GM19468 (cell line): ENCODE measurements around the gene ATAT1.

Experiments used
- ATAC-seq: cut with Tn5 transposase; IDR thresholded peaks from one replicate; pipeline ENCODE4 v1.9.1; 2021; ENCODE audit warnings: mild to moderate bottlenecking, moderate library complexity, moderate number of reproducible peaks; ENCODE audit not compliant: unreplicated experiment; ENCODE audit errors: extremely low read depth

The ATAT1 gene

DNA sequence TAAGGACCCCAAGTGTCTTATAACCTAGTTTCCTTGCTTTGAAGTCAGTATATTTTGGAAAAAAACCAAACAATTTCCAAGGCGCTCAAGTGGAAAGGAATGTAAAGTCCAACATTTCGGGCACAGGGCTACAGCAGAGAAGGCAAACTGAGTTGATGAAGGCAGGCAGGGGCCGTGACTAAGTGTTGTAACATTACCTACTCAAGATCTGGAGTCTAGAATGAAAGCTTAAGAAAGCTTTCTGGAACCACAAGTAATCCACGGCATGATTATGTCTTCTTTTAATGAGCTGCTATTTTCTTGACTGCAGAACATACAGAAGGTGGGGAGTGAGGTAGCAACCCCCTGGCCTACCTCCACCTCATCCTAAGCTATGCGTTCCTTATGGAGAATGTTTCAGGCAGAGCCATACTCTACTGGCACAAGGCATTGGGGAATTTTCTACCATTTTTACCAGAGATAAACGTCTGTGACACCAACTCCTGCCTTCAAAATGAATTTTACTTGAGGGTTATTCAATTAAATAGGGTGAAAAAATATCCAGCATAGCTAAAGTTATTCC lies 13.9 kb upstream of the ATAT1 start:
- no peak for ATAC-seq

DNA sequence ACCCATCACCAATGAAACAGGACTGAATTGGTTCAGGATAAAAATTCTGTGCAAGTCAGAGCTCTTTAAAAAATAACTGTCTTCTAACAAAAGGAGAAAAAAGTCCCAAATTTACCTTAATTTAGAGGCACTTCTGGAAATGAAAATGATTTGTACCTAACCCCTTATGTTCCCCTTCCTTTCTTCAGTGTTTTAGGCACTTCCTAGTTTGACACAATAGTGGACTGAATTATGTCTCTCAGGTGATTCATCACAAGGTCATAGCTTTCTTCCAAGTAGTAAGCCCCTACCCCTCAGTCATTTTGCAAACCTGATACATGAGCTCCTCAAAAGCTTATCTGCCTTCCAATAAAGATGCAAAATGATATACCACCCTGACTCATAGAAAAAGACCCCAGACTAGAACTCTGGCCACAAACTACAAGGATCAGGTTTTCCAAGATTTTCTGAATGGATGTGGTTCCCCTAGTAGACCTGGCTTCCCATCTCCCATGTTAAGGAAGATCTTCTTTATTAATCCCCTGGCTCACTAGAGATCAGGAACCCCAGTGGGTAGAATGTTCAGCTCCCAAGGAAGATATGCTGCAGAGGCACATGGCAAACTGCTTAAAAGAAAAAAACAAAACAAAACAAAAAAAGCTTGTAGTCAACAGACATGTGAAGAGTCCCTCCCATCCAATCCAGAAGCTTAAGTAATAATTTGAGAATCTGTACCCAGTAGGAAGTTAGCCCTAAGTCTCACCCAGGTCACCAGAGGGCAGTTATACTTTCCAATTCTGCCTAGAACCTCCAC lies 13.2 kb upstream of the ATAT1 start:
- ATAC-seq = no peak

DNA sequence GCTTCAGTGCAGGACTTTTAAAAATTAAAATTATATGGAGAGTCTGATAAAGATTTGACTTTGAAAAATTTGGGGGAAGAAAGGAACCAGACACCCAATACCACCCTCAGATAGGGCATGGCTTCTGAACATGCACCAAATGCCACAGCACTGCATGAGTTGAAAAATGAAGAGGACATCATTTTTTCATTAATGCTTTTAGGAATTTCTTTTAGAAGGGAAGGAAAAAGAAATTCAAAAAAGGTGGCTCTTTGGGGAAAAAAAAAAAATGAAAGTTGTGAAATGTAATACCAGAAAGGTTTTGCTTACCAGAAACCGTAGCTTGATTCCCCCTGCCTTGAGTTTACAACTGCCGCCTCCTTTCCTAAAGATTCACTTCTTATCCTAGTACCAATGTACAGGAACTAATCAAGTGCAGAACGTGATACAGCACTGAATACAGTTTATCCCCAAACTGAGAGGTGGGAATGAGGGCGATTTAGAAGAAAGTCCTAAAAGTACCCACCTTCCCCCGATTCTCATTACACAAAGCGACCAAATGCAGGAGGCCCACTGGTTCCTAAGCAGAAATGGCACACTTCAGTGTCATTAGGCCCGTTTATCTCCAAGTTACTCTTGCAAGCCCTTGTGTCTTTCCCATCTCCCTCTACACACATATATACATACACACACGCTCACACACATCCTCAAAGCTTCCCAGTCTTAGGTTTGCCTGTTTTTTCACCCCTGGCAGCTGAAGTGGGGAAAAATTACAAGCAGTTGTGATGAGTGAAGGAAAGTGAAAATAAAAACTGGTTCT lies 12.4 kb upstream of the ATAT1 start:
- no peak for ATAC-seq

DNA sequence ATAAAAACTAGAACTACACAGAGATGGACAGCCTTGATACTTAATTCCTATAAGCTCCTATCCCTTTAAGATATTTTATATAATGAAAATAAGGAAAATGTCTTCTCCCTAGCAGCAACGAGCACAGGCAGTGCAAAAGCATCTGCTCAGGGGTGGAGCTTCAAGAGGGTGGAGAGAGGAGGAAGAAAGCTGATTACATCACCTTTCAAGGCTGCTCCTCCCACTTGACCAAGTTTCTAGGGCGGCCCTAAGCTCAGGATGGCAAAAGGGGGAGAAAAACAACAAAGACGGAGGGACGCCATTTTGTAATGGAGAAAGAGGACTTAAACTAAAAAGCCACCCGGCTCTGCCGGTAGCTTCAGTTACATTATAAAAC lies 11.8 kb upstream of the ATAT1 start:
- ATAC-seq = no peak

DNA sequence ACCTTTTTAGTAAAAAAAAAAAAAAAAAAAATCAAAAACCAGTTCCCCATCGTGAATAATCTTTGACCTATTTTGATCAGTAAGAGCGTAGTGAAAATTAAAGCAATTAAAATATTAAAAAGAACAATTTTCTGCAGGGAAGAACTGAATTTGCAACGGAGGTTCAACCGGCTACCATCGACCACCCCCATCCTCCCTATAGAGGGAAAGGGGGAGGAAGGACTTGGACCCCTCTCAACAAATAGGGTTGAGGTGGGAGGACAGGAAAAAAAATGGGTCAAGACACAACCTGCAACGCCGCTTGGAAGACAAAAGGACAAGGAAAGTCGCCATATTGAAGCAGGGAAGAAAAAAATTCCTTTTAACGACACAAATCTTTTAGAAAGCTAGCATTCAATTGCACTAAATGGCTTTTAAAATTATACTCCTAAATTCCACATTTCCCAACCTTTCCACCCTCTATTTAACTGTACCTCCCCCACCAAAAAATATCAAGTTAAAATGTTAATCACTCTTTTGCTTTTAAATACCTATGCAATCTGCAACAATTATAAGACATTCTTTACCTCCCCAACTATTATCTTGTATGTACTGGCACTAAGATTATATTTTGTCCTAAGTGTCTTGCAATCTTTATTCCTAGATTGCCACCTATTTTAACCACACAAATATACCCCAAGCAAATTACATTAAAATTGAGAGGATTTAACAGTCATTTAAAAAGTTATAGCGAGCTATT lies 11.3 kb upstream of the ATAT1 start:
- ATAC-seq = no peak

DNA sequence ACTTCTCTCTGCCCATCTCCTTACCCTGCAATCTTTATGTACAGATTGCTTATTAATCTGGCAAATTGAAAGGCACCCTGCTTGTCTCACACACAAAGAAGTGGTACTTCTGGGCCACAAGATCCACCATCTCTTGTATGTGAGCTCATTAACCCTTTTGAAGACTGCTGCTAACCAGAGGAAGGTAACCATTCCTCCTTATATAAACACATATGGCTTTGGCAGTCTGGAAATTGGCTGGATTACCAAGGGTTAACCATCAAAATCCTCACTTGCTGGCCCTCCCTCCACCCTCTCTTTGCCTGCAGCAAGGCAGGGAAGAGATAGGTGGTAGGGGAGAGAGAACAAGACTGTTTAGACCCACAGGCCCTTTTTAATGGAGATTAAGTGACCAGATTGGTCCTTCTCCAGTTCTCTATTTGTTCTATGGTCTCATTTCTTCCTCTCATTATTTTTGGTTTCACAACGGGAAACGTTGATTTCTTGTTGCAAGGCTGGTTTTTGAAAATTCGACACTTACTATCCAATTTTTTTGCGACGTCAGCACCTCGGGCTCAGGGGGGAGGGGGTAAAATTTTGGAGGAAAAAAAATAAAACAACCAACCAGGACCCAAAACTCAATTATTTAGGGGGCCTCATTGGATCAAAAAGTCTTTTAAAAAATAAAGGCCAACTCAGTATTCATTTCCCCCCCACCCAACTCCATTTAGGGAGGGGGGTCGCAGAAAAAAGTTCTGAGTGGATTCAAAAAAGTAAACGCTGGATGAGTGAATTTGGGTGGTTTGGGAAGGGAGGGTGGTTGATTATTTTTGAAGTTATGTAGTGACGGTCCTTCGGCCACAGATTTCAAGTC lies 10.5 kb upstream of the ATAT1 start:
- ATAC-seq = no peak

DNA sequence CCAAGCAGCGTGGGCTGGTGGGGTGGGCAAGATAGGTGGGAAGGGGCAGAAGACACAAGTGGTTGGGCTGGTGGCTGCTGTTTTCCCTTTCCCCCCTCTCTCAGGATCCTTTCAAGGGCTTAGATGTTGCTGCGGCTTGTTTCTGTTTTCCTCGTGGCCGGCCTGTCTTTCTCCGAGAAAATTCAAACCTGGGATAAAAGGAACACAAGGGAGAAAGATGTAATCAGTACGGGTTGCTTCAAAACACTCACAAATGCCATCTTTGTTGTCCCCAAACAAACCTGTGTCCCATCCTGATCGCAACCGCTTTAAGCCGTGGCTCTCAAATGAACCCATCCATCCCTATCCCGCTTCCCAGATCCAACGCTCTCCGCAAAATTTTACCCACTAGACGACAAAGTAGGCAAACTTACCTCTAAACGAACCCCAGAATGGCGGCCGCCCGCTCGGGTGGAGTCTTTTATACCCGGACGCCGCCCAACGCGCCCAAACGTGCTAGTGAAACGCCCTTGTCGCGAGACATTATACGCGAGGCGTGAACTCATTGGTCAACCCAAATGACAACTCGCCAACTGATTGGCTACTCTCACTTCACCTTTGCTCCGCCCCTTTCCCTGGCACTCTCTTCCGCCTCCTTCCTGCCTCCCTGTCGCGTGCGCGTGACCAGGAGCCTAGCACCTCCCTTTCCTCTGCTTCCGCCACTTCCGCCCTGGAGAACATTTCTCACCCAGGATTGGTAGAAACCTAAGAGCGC lies 9.7 kb upstream of the ATAT1 start, which contains the start of gene PPP1R10:
Gene PPP1R10, minus strand, starts transcription at position 433 of the 754 bp plus-strand sequence. CDS start 7,299 bp downstream, outside the sequence.
- ATAC-seq = peak; percentile 54

DNA sequence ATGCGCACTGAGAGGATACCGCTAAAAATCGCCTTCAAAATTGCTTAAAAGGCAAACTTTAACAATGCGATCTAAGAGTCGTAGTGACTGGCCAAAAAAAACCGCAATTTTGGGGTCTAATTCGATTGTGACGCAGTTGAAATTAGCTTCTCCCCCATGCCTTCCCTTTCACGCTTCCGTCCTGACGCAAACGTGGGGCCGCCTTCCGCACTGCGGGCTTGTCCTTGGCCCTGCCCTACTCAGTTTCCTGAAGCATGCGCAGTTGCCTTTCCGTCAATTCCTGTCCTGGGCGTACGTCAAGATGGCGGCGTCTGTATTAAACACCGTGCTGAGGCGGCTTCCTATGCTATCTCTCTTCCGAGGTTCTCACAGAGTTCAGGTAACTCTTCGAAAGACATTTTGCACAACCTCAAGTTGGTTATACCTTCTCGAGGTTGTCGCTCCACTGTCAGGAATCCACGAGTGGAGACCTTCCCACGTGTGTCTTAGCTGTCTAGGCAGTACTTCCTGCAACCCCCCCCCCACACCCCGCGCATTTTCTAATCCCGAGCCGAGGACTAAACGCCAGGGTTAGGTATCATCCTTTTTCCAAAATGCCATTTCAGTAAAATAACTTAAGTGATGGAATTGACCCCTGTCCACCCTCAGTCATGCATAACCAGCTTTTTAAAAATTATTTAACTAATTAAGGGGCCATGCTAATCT lies 9.0 kb upstream of the ATAT1 start, which contains the start of gene MRPS18B:
Gene MRPS18B, plus strand, starts transcription at position 276 of the 705 bp plus-strand sequence. Its CDS starts 26 bp downstream, at position 302.
- peak; percentile 36 for ATAC-seq

DNA sequence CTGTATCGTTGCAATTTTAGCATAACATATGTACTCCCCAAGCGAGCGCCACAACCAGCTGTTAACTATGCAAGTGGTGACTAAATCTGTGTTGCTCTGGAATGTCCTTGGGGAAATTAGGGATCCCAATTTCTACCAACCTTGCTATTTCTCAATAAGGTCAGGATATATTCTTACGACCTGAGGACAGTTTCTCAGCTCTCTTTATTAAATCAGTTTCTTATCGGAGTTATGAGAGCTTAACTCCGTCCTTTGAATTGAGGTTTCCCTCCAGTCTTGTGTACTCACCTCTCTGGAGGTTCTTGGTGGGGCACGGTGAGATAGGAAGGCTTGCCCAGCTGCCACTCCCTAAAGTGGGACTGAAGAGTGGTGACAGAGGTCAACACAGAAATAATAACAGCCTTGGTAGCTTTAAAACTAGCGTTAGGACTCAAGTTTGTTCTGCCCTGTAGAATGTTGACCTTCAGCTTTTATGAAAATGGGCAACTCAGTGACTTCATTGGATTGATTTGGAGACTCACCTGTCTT lies 8.3 kb upstream of the ATAT1 start:
- no peak for ATAC-seq

DNA sequence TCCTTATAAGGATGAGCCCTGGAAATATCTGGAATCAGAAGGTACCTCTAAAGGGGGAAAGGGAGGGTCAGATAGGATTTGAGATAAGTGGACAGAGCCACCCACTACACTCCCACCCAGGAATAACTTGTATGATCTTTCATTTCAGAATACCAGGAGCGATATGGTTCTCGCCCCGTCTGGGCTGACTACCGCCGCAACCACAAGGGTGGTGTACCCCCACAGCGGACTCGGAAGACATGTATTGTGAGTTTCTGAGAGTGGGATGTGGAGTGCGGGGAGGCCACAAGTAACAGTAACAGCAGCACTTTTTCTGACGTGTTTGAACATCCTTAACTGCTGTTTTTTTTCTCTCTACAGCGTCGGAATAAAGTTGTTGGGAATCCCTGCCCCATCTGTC lies 7.1 kb upstream of the ATAT1 start:
- ATAC-seq = no peak

DNA sequence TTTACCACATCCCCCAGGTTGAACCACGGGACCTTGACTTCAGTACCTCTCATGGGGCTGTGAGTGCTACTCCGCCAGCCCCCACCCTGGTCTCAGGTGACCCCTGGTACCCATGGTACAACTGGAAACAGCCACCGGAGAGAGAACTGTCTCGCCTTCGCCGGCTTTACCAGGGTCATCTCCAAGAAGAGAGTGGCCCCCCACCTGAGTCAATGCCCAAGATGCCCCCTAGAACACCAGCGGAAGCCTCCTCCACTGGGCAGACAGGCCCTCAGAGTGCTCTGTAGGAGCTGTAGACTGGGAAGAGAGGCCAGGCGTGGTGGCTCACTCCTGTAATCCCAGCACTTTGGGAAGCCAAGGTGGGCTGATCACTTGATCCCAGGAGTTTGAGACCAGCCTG lies 1.2 kb upstream of the ATAT1 start:
- ATAC-seq = no peak

DNA sequence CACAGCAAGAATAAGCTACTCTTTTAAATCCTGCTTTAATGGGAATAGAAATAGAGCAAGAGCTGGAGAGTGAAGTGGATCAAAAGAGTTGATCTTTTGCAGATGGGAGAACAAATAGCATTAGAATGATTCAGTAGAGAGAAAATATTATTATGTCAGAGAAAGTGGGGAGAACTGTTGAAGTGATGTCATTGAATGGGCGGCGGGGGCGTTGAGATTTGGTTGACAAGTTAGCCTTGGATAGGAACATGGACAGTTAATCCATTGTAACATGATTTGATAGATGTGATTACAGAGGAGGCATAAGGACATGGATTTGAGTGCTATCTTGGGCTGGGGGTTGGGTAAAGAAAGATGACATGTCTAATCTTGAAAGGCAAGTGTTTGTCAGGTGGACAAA lies 9.2 kb downstream of the ATAT1 start:
- no peak for ATAC-seq

DNA sequence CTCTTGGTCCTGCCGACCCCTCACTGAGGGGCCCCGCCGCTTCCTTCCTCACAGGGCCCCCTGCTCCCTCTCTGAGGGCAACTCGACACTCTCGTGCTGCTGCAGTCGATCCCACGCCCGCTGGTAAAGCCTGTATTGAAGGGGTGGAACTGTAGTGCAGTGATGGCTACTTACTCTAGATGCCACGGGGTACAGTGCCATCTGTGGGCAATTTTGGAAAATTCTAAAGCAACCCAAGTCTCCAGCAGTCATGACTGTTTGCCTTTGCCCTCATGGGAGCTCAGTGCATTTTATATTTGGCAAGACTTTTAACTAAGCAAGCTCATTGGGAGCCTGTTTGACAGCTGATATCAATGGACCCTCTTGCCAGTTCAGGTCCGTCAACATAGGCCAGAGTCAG lies 13.8 kb downstream of the ATAT1 start:
- ATAC-seq = no peak

DNA sequence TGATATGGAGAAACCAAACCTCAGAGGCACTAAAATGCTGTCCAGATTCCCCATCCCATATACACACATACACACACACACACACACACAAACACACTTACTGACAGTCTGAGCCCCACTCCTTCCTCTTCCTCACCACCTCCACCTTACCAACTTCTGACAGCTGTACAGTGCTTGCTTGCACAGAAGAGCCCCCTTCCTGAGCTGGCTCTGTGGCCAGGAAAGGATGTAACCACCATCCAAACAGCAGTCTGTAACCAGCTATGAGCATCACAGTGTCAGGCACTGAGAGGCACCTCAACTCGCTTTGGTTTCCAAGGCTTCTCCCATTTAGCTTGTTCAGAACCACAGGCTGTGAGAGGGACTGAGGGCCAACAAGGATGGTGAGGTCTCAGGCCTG lies 14.4 kb downstream of the ATAT1 start:
- ATAC-seq = no peak

DNA sequence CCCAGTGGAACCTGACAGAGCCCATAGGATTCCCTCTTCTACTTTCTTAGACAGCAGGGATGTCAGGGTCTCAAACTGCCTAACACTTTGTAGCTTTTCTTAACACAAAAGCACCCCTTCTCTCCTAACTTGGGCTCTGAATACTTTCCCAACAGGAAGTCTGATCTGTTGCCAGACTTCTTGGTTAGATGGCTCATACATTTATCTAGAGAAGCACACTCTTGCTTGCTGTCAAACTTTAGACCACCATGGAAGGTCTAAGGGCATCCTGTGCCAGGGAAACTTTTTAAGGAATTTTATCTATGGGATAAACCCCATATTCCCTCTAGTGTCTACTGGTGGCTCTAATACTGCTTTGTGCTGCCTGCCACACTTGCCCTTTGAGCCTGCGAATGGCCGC lies 17.0 kb downstream of the ATAT1 start:
- no peak for ATAC-seq

DNA sequence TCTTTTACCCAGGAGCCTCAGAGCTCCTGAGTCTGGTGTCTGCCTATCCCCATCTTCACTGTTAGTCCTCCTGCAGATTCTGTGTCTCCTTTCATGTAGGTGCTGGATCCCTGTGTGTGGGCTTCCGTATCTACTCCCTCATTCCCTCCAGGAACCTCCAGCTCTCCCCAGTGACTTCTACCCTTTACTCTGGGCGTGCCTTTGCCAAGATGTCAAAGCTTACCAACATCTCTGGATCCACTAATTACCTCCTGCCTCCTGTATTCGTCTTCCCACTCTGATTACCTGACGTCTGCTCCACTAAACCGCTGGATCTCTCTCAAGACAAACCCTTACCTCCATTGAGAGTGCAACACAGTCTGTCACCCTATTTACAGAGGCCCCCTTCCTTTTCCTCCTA lies 18.1 kb downstream of the ATAT1 start:
- ATAC-seq = no peak

DNA sequence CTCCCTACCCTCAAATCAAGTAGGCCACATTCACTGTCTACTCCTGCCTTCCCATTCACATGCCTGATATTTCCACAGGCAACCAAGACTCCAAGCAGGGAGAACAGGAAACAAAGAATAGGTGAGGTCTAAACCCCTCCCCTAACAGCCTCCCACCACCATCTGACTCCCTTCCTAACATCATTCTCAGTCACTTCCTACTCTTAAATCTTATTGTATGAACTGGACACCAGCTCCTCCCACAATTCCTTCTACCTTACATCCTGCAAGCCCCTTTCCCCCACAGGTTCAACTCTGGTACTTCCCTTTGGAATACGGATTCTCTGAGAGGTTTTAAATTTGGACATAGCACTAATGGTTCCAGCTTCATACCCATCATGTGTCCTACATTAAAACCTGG lies 19.3 kb downstream of the ATAT1 start:
- ATAC-seq = no peak
